Measurements from ENCODE around the gene AURKAIP1.

AURKAIP1 gene

GRCh38 chr1:1348420-1349255 is 26.4 kb downstream of the AURKAIP1 start:
- no peak for TF ChIP-seq CTCF (IDR thresholded peaks at IDR 0.05)
- Histone ChIP-seq H3K4me3 (ENCODE audit: low read depth in 1 of 2, low read length in 1 of 2) (peak overlapping the region; percentile 62 to 70), H3K4me1 (ENCODE audit: control insufficient read depth in 1 of 2, insufficient read depth in 1 of 2, low read depth in 1 of 2, low read length in 1 of 2) (peaks cover 9% of the 10 kb centered on the region in 2 experiments), H3K27ac (no peak overlapping the region), H3K36me3 (no peaks in the 10 kb centered on the region), H3K27me3 (peaks cover 40% of the 10 kb centered on the region), H3K9me3 (no peaks in the 10 kb centered on the region)

DNA sequence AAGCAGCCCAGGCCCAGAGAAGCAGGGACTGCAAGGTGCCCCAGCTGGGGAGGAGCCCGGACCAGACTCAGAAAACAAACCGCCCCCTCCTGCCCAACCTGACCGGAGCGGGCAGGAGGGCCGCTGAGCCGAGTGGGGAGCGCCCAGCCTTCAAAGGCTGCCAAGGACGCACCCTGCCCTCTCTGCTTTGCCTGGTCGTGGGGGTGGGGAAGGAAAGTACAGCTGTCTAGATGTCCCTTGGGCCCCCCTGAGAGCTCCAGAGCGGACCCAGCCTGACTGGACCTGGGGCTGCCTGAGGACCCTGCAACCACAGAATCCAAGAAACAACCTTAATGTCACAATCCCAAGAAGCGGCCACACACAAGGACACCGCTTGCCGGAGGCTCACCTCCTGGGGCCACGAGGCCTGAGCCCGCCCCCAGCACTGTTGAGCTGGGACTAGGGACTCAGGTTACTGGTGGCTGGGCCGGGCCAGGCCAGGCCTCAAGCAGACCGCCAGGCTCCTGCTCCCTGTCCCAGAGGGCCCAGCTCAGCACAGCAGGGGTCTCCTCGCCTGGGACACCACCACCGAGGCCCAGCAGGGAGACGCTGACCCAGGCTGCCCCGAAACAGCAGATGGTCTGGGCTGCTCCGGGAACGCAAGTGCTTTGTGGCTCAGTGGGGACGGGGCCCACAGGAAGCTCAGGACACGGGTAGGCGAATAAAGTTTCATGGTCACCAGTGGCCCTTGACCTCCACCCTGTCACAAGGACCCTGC is 27.2 kb downstream of the AURKAIP1 start:
- no peak for TF ChIP-seq CTCF (IDR thresholded peaks at IDR 0.05)
- peak overlapping the region in 1 of 2 experiments; percentile 62 for H3K4me3 ChIP-seq (ENCODE audit: low read depth in 1 of 2, low read length in 1 of 2)
- H3K27me3 ChIP-seq, result peaks cover 32% of the 10 kb centered on the region
- no peaks in the 10 kb centered on the region for H3K9me3 ChIP-seq
- peaks cover 9% of the 10 kb centered on the region in 2 experiments for H3K4me1 ChIP-seq (ENCODE audit: control insufficient read depth in 1 of 2, insufficient read depth in 1 of 2, low read depth in 1 of 2, low read length in 1 of 2)
- no peak overlapping the region for H3K27ac ChIP-seq
- H3K36me3 ChIP-seq, result no peaks in the 10 kb centered on the region

- H3K4me1 ChIP-seq (ENCODE audit: control insufficient read depth in 1 of 2, insufficient read depth in 1 of 2, low read depth in 1 of 2, low read length in 1 of 2), result peaks cover 9% of the 10 kb centered on the region in 2 experiments
Observed at GRCh38 chr1:1347026-1347595, 27.9 kb downstream of the AURKAIP1 start.

GRCh38 chr1:1346501-1346890 is 28.5 kb downstream of the AURKAIP1 start:
- H3K27ac ChIP-seq, result no peak overlapping the region
- H3K27me3 ChIP-seq, result peaks cover 18% of the 10 kb centered on the region
- TF ChIP-seq CTCF (IDR thresholded peaks at IDR 0.05), result no peak
- H3K4me3 ChIP-seq (ENCODE audit: low read depth in 1 of 2, low read length in 1 of 2), result no peak overlapping the region
- H3K4me1 ChIP-seq (ENCODE audit: control insufficient read depth in 1 of 2, insufficient read depth in 1 of 2, low read depth in 1 of 2, low read length in 1 of 2), result peaks cover 9% of the 10 kb centered on the region in 2 experiments
- H3K9me3 ChIP-seq, result no peaks in the 10 kb centered on the region
- no peaks in the 10 kb centered on the region for H3K36me3 ChIP-seq

More at GRCh38 chr1:1347026-1347595, 27.9 kb downstream of the AURKAIP1 start:
- no peak for TF ChIP-seq CTCF (IDR thresholded peaks at IDR 0.05)
- no peaks in the 10 kb centered on the region for H3K9me3 ChIP-seq
- peaks cover 24% of the 10 kb centered on the region for H3K27me3 ChIP-seq
- H3K27ac ChIP-seq, result no peak overlapping the region
- no peak overlapping the region for H3K4me3 ChIP-seq (ENCODE audit: low read depth in 1 of 2, low read length in 1 of 2)
- no peaks in the 10 kb centered on the region for H3K36me3 ChIP-seq

DNA sequence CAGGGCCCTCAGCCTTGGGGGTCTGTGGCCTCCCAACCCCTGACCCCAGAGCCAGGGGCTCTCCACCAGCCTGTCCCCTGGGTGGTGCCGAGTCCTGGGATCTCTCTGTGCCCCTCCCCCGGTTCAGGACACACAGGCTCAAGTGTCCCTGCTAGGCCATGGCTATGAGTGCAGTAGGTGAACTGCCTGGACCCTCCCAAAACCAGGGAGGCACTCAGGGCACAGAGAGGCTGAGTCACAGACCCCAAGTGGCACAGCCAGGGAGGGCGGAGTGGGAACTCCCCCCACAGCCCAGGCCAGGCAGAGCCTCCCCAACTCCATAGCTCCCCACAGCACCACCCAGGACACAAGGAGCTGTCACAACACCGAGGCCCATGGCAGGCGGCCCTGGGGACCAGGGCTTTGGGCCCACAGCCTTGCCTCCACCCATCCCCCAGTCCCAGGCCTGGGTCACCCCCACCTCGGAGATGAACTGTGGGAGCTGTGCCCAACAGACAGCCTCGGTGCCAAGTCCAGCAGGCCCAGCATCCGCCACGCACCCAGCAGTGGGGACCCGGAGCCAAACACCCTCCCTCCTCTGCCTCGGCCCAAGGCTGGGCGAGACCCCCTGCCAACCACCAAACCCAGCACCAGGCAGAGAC is 29.0 kb downstream of the AURKAIP1 start:
- Histone ChIP-seq H3K36me3 (no peaks in the 10 kb centered on the region), H3K27ac (no peak overlapping the region), H3K4me1 (ENCODE audit: control insufficient read depth in 1 of 2, insufficient read depth in 1 of 2, low read depth in 1 of 2, low read length in 1 of 2) (peaks cover 9% of the 10 kb centered on the region in 2 experiments), H3K4me3 (ENCODE audit: low read depth in 1 of 2, low read length in 1 of 2) (no peak overlapping the region), H3K27me3 (peaks cover 14% of the 10 kb centered on the region), H3K9me3 (no peaks in the 10 kb centered on the region)
- TF ChIP-seq CTCF (IDR thresholded peaks at IDR 0.05), result no peak
